SK-N-SH (cell line): ENCODE data around the gene PRKN.

Source experiments
- EZH2phosphoT487 ChIP-seq: fragments of 200-600 bp; sonication (generic); IDR thresholded peaks from 2 replicates; pipeline ENCODE4 v1.6.1; 2017; ENCODE audit warnings: low read depth, mixed run types, mild to moderate bottlenecking, antibody characterized with exemption, moderate library complexity, borderline replicate concordance
- FOSL2 ChIP-seq: IDR thresholded peaks from 2 replicates; pipeline ENCODE4 v1.4.0; 2012; ENCODE audit warnings: low read depth, mild to moderate bottlenecking, moderate library complexity, borderline replicate concordance
- FOXJ3 ChIP-seq: sonication (generic); formaldehyde crosslinking; IDR thresholded peaks from 2 replicates; pipeline ENCODE4 v1.5.1; 2020; ENCODE audit warnings: mild to moderate bottlenecking, missing genetic modification reagents
- GABPA ChIP-seq: IDR thresholded peaks from 2 replicates; pipeline ENCODE4 v1.4.0; 2012; ENCODE audit warnings: low read depth, mild to moderate bottlenecking
- NFIC ChIP-seq: IDR thresholded peaks from 2 replicates; pipeline ENCODE4 v1.4.0; 2012; ENCODE audit warnings: borderline replicate concordance
- NRF1 ChIP-seq: IDR thresholded peaks from 2 replicates; pipeline ENCODE4 v1.6.1; 2012; ENCODE audit warnings: low read depth, mild to moderate bottlenecking, low read length
- POLR2AphosphoS5 ChIP-seq: IDR thresholded peaks from 2 replicates; pipeline ENCODE4 v1.6.1; 2012; ENCODE audit warnings: low read depth, low read length
- RXRA ChIP-seq: IDR thresholded peaks from 2 replicates; pipeline ENCODE4 v1.4.0; 2012; ENCODE audit warnings: low read depth, mild to moderate bottlenecking, borderline replicate concordance
- SIN3A ChIP-seq: IDR thresholded peaks from 2 replicates; pipeline ENCODE4 v1.6.1; 2012; ENCODE audit warnings: low read depth, mild to moderate bottlenecking, low read length, moderate library complexity, borderline replicate concordance
- SMC3 ChIP-seq: IDR thresholded peaks from 2 replicates; pipeline ENCODE4 v1.6.1; 2012; ENCODE audit warnings: low read depth, low read length, improper control_type of control experiment
- YY1 ChIP-seq: IDR thresholded peaks from 2 replicates; pipeline ENCODE4 v1.4.0; 2012; ENCODE audit warnings: low read depth, mild to moderate bottlenecking
- TF ChIP-seq, protein P1 (sequence below): fragments of 200-600 bp; sonication (generic); IDR thresholded peaks from 2 replicates; pipeline ENCODE4 v1.6.1; 2017; ENCODE audit warnings: antibody characterized with exemption, mild to moderate bottlenecking, moderate library complexity
- TF ChIP-seq, protein P2 (sequence below): IDR thresholded peaks from 2 replicates; pipeline ENCODE4 v1.4.0; 2012; ENCODE audit warnings: low read depth
- TF ChIP-seq, protein P3 (sequence below): fragments of 150-350 bp; IDR thresholded peaks from 2 replicates; pipeline ENCODE4 v1.6.1; 2017; ENCODE audit warnings: antibody characterized with exemption, low read length, low read depth, borderline replicate concordance

DNA sequence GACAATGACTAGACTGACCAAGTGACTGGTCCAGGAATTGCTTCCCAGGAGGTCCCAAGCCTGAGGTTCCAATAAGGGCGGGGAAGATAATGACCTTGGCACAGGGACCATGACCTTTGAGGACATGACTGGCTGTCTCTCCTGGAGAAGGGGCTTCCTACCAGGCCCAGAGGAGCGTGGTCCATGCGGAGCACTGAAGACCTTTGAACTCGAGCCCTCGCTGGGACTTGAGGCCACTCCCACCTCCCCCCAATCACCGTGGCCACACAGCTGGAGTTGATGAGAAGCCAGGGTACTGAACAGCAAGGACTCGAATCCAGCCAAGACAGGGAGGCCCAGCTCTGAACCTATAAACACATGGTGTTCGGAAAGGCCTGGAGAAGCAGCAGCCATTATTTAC is 677.0 kb downstream of the PRKN start:
- TF ChIP-seq EZH2phosphoT487 (no peak), POLR2AphosphoS5 (no peak), NRF1 (no peak), GABPA (no peak), SMC3 (no peak), NFIC (no peak), FOSL2 (no peak), RXRA (no peak), YY1 (no peak), FOXJ3 (CRISPR knock-in tag) (no peak), SIN3A (no peak)
- TF ChIP-seq, protein P1, sequence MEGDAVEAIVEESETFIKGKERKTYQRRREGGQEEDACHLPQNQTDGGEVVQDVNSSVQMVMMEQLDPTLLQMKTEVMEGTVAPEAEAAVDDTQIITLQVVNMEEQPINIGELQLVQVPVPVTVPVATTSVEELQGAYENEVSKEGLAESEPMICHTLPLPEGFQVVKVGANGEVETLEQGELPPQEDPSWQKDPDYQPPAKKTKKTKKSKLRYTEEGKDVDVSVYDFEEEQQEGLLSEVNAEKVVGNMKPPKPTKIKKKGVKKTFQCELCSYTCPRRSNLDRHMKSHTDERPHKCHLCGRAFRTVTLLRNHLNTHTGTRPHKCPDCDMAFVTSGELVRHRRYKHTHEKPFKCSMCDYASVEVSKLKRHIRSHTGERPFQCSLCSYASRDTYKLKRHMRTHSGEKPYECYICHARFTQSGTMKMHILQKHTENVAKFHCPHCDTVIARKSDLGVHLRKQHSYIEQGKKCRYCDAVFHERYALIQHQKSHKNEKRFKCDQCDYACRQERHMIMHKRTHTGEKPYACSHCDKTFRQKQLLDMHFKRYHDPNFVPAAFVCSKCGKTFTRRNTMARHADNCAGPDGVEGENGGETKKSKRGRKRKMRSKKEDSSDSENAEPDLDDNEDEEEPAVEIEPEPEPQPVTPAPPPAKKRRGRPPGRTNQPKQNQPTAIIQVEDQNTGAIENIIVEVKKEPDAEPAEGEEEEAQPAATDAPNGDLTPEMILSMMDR: no peak
- TF ChIP-seq, protein P2, sequence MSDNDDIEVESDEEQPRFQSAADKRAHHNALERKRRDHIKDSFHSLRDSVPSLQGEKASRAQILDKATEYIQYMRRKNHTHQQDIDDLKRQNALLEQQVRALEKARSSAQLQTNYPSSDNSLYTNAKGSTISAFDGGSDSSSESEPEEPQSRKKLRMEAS: no peak
- TF ChIP-seq, protein P3, sequence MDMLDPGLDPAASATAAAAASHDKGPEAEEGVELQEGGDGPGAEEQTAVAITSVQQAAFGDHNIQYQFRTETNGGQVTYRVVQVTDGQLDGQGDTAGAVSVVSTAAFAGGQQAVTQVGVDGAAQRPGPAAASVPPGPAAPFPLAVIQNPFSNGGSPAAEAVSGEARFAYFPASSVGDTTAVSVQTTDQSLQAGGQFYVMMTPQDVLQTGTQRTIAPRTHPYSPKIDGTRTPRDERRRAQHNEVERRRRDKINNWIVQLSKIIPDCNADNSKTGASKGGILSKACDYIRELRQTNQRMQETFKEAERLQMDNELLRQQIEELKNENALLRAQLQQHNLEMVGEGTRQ: no peak
